GM18517 (cell line): ENCODE results near the gene SPATA31E1.
"Not testable (repeated sequence)": the region's sequence is repeated elsewhere in the genome, so short reads cannot be mapped to it uniquely, and the experiment has no call there.

Experiments used
- ATAC-seq: cut with Tn5 transposase; IDR thresholded peaks from one replicate; pipeline ENCODE4 v1.9.1; 2021; ENCODE audit warnings: mild to moderate bottlenecking, moderate library complexity; ENCODE audit not compliant: unreplicated experiment

SPATA31E1 gene

GRCh38 chr9:87882627-87883026 lies at the start of gene SPATA31E1:
Gene SPATA31E1 (plus strand): TSS chr9:87882877. CDS start chr9:87882892, 15 bp downstream.
- ATAC-seq, result no peak

GRCh38 chr9:87834357-87834756 lies 48.3 kb upstream of the SPATA31E1 start:
- no peak for ATAC-seq

- ATAC-seq, result no peak
Observed at GRCh38 chr9:87836536-87836935, 46.1 kb upstream of the SPATA31E1 start.

GRCh38 chr9:87836951-87837705 lies 45.5 kb upstream of the SPATA31E1 start:
- no peak for ATAC-seq

GRCh38 chr9:87840134-87840533 lies 42.5 kb upstream of the SPATA31E1 start:
- ATAC-seq, result no peak

GRCh38 chr9:87842878-87843585 lies 39.6 kb upstream of the SPATA31E1 start:
- ATAC-seq, result no peak

GRCh38 chr9:87844506-87844905 lies 38.2 kb upstream of the SPATA31E1 start:
- no peak for ATAC-seq

- not testable (repeated sequence) for ATAC-seq
Observed at GRCh38 chr9:87847817-87848216, 34.9 kb upstream of the SPATA31E1 start.

- ATAC-seq, result no peak
Observed at GRCh38 chr9:87849144-87849758, 33.4 kb upstream of the SPATA31E1 start.

GRCh38 chr9:87850391-87850790 lies 32.3 kb upstream of the SPATA31E1 start:
- no peak for ATAC-seq

- not testable (repeated sequence) for ATAC-seq
Observed at GRCh38 chr9:87851186-87851585, 31.5 kb upstream of the SPATA31E1 start.

GRCh38 chr9:87853302-87853701 lies 29.4 kb upstream of the SPATA31E1 start:
- ATAC-seq, result no peak

- no peak for ATAC-seq
Observed at GRCh38 chr9:87853876-87854579, 28.6 kb upstream of the SPATA31E1 start.

- no peak for ATAC-seq
Observed at GRCh38 chr9:87854580-87854955, 28.1 kb upstream of the SPATA31E1 start.

- ATAC-seq, result no peak
Observed at GRCh38 chr9:87855061-87855460, 27.6 kb upstream of the SPATA31E1 start.

- ATAC-seq, result no peak
Observed at GRCh38 chr9:87857141-87857947, 25.3 kb upstream of the SPATA31E1 start.

- no peak for ATAC-seq
Observed at GRCh38 chr9:87857948-87858335, 24.7 kb upstream of the SPATA31E1 start.

- no peak for ATAC-seq
Observed at GRCh38 chr9:87859137-87859536, 23.5 kb upstream of the SPATA31E1 start.

GRCh38 chr9:87859786-87860185 lies 22.9 kb upstream of the SPATA31E1 start:
- no peak for ATAC-seq

GRCh38 chr9:87861332-87861731 lies 21.3 kb upstream of the SPATA31E1 start:
- ATAC-seq, result no peak
